Hematopoietic multipotent progenitor cell (in vitro differentiated cells): ENCODE data around the gene AWAT1. TPM values are rescaled to one million over a fixed set of nuclear protein-coding genes. Genes with fewer than 3 reads are reported as not detected.
"Not testable (repeated sequence)": the region's sequence is repeated elsewhere in the genome, so short reads cannot be mapped to it uniquely, and the experiment has no call there.

Source experiments
- DNase-seq, 3 donors: peaks; one replicate each; pipeline ENCODE4 v3.0.0-alpha.2; 2011 to 2015; ENCODE audit warnings: low read depth in 2 of 3, low spot score in 2 of 3
- small RNA-seq: library from RNA; depleted of rRNA; stranded (forward); fragments of <200 nt; gene quantifications from one replicate; pipeline ENCODE3, GENCODE V24; 2012
- total RNA-seq: library from RNA; depleted of rRNA; stranded (reverse); fragments of >200 nt; gene quantifications from one replicate; pipeline ENCODE4 v1.2.3, GENCODE V29; 2012

The AWAT1 gene
- total RNA-seq, 1 donor, result not detected

DNA sequence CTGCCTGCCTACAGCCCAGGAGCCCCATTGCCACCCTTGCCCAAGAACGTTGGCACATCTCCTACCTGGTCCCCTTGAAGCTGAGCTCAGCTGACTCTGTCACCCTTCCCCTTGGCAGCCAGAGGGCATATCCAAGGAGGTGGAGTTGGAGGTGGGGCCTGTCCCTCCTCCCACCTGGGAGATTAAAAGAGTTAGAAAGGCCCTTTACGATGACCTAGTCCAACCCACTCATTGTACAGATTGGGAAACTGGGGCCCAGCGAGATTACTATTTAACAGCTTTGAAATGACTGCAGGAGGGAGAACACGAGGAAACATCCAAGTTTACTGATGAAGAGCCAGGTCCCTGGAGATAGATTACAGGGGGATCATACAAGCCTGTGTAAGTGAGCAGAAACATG lies 25.6 kb downstream of the AWAT1 start, which contains the start of gene P2RY4:
P2RY4 (minus strand) TSS at position 101 of the 400 bp plus-strand sequence. CDS start 580 bp downstream, outside the sequence.
- no peak for DNase-seq

DNA sequence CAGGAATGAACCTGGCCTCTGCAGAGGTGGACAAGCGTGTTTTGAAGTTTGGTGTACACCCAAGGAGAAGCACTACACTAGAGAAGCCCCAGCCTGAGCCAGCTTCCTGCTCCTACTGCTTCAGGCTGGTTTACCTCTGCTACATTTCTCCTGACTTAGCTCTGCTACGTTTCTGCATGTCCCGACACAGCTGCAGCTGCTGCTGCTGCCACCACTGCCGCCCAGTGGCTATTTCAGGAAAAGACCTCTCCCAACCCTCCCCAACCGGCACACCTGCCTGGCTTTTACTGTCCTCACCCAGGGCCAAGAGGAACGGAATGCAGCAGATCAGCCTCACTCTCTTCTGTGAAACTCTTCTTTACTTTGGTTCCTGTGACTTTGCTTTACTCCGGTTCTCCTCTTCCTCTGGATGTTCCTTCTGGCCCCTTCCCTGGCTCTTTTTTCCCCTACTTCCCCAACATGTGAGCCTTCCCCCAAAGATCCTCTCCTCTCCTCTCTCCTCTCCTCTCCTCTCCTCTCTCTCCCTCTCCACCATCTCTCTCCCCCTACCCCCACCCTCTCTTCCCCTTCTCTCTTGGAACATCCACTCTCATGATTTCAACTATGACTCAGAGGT lies 28.6 kb downstream of the AWAT1 start:
- DNase-seq, result peak in 2 of 3 donors; percentile 1 to 11

GRCh38 chrX:70264784-70265183 lies 30.3 kb downstream of the AWAT1 start:
- no peak for DNase-seq

DNA sequence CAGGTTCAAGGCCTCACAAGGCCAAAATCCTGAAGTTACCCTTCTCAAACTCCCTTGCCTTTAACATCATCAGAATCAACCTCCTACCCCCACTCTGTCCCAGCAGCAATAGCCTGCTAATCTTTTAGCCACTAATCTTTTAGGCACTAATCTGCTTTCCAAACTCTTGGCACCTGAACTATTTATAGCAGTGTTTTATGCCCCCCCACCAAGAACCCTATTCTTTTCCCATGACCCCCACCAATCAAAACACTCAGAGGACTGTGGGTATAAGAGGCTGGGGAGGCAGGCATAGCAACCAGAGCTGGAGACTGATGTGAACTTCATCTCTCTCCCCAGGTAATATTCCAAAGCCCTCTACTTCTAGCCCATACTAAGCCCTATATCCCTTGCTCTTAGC lies 33.6 kb downstream of the AWAT1 start, which contains the start of gene ARR3:
ARR3 (plus strand) TSS at position 301 of the 400 bp plus-strand sequence. CDS start 1,052 bp downstream, outside the sequence.
- DNase-seq, result no peak

- DNase-seq, result not testable (repeated sequence)
These were observed 39.6 kb downstream of the AWAT1 start for GRCh38 chrX:70274029-70274428.

DNA sequence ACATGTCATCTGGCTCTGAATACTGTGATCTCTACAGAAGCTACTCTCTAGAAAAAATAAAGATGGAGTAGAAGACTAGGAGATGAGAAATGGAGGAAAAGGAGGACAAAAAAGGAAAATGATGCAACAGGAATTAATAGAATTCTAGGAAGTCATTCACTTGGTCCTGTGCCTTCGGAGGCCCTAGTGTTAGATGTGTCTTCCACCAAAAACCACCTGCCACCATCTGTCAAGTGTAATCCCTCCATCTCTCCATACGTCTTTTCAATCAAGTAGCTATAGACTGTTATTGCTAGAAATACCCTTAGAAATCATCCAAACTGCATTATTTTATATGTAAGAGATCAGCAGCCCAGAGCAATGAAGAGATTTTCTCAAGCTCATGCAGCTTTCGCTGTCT lies 44.6 kb downstream of the AWAT1 start:
- DNase-seq, result no peak

DNA sequence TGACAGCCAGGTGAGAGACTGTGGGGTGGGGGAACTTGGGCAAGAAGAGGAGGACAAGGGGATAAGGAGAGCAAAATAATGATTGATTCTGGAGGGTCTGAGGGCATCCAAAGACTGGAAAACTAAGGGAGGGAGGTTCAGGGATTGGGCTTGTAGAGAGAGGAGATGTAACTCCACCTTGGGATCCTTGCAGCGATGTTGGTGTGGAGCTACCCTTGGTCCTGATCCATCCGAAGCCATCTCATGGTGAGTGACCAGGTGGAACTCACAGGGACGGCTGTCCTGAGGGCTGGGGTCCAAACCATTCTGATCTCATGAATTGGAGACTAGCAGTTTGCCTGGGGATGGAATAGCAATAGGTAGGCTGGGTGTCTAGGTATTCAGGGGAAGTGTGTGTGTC lies 46.1 kb downstream of the AWAT1 start:
- DNase-seq, result no peak

DNA sequence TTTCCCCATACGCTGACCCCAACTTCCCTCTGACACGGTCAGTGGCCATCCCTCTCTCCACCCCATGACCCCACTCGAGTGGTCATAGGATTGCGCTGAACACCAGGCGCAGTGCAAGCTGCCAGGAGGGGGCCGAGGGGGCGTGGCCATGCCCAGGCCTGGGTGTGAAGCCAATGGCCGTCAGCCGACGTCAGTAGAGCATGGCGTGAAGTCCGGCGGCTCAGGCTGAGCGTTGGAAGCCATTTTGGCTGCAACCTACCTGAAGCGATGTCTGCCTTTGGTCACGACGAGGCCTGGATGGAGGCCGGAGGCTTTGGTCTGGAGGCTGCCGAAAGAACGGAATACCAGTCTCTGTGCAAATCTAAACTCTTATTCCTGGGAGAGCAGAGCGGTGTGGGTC lies 47.5 kb downstream of the AWAT1 start, which contains the start of gene RAB41:
RAB41 (plus strand) TSS at position 222 of the 400 bp plus-strand sequence; CDS start at position 268, 46 bp downstream.
- DNase-seq, result no peak

- DNase-seq, result no peak
These were observed 54.8 kb downstream of the AWAT1 start for GRCh38 chrX:70289168-70289792.

Small RNAs within 50 kb of the gene (small RNA-seq; reads per million reads assigned to genes)
- gene RNA5SP507, result not detected

Other genes starting within 250 kb of the AWAT1 start
- gene AWAT2, start 184.7 kb upstream of the AWAT1 start, total RNA-seq, result not detected
- not detected for gene OTUD6A, start 172.2 kb upstream of the AWAT1 start, total RNA-seq
- 84.3 TPM for gene IGBP1, start 101.2 kb upstream of the AWAT1 start, total RNA-seq
- not detected for gene DGAT2L6, start 57.2 kb upstream of the AWAT1 start, total RNA-seq
- gene P2RY4, start 25.5 kb downstream of the AWAT1 start, total RNA-seq, result 0.81 TPM
- not detected for gene ARR3, start 33.7 kb downstream of the AWAT1 start, total RNA-seq
- gene RAB41, start 47.5 kb downstream of the AWAT1 start, total RNA-seq, result not detected
- 10.8 TPM for gene PDZD11, start 55.3 kb downstream of the AWAT1 start, total RNA-seq
- 0.81 TPM for gene KIF4A, start 55.4 kb downstream of the AWAT1 start, total RNA-seq
- gene GDPD2, start 188.7 kb downstream of the AWAT1 start, total RNA-seq, result not detected
- 6.7 TPM for gene DLG3, start 210.2 kb downstream of the AWAT1 start, total RNA-seq